HL-60 (cell line): ENCODE measurements around the gene SLC39A10.

Source experiments
- DNase-seq, 2 experiments: peaks; one replicate each; pipeline ENCODE4 v3.0.0-alpha.2; 2010 to 2020; ENCODE audit warnings: low read depth in 1 of 2, low spot score in 1 of 2
- H3K27ac ChIP-seq: fragments of 250-450 bp; sonication (Bioruptor Pico); replicated peaks from 2 replicates; pipeline ENCODE4 v1.5.1; 2020; ENCODE audit warnings: mild to moderate bottlenecking, moderate library complexity
- H3K27me3 ChIP-seq: fragments of 250-450 bp; sonication (Bioruptor Pico); 2 replicates; pipeline ENCODE4 v1.5.1; 2021; ENCODE audit warnings: mild to moderate bottlenecking, moderate library complexity; ENCODE audit not compliant: insufficient read depth, poor library complexity, severe bottlenecking
- H3K4me3 ChIP-seq: replicated peaks from 2 replicates; pipeline ENCODE4 v1.5.1; 2011; ENCODE audit warnings: mild to moderate bottlenecking, control low read depth, low read length; ENCODE audit not compliant: insufficient read depth
- GABPA ChIP-seq: IDR thresholded peaks from 2 replicates; pipeline ENCODE4 v1.6.1; 2012; ENCODE audit warnings: low read depth
- POLR2AphosphoS5 ChIP-seq: IDR thresholded peaks from 2 replicates; pipeline ENCODE4 v1.6.1; 2012; ENCODE audit warnings: low read depth
- REST ChIP-seq: IDR thresholded peaks from 2 replicates; pipeline ENCODE4 v1.6.1; 2012; ENCODE audit warnings: low read depth; ENCODE audit not compliant: insufficient replicate concordance
- SPI1 ChIP-seq: IDR thresholded peaks from 2 replicates; pipeline ENCODE4 v1.6.1; 2012; ENCODE audit warnings: low read depth, mild to moderate bottlenecking, borderline replicate concordance
- TF ChIP-seq, protein P1 (sequence below): IDR thresholded peaks from one replicate; pipeline ENCODE4 v1.5.1; 2011; ENCODE audit warnings: low read length, control low read depth, inconsistent platforms; ENCODE audit not compliant: insufficient read depth

Gene SLC39A10

DNA sequence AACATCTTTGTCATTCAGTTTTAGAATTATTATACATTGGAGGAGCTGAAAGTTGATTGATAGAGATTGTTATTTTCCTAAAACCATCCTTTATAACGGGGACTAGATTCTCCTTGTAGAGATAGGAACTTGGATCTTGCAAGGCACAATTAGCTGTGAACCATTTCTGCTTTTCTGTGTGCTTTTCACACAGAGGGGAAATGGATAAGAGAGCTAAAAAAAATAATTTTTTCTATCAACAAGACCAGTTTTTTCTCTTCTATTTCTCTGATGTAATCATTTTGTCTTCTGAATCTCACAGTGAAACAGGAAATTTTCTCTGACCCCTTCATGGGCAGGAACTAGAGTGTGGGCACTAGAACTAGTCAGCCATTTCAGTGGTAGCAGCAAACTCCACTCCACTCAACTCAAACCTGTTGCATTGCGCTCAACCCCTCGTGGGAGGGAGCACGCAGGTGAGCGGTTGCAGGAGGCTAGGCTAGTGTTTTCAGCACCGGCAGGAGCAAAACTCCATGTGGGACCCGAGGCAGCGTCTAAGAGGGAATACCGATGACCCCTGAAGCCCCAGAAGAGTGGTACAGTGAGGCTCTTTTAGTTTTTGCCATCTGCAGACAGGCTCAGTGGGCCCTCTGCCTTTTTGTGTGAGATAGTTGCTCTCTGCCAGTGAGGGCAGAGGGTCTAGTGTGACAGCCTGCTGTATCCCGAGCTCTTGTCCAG lies 24.0 kb upstream of the SLC39A10 start:
- no peak for TF ChIP-seq POLR2AphosphoS5
- peak; percentile 70 for TF ChIP-seq SPI1
- H3K27ac ChIP-seq: no peak overlapping the region
- no peaks in the 10 kb centered on the region for H3K27me3 ChIP-seq
- H3K4me3 ChIP-seq: no peak overlapping the region
- no peak for DNase-seq

DNA sequence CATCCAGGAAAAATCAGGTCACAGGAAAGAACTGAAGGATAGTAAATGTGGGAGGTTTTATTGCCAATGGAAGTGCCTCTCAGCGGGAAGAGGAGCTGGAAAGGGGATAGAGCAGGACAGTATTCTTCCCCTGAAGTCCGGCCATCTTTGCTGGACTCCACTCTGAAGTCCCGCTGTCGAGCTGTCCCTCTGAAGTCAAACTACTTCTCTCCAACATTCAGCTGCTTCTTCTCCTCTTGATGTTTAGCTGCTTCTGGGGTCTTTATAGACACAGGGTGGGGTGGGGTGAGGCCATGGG lies 23.5 kb upstream of the SLC39A10 start:
- no peak overlapping the region for H3K27ac ChIP-seq
- DNase-seq: no peak
- no peak overlapping the region for H3K4me3 ChIP-seq
- no peaks in the 10 kb centered on the region for H3K27me3 ChIP-seq
- TF ChIP-seq, protein P1, sequence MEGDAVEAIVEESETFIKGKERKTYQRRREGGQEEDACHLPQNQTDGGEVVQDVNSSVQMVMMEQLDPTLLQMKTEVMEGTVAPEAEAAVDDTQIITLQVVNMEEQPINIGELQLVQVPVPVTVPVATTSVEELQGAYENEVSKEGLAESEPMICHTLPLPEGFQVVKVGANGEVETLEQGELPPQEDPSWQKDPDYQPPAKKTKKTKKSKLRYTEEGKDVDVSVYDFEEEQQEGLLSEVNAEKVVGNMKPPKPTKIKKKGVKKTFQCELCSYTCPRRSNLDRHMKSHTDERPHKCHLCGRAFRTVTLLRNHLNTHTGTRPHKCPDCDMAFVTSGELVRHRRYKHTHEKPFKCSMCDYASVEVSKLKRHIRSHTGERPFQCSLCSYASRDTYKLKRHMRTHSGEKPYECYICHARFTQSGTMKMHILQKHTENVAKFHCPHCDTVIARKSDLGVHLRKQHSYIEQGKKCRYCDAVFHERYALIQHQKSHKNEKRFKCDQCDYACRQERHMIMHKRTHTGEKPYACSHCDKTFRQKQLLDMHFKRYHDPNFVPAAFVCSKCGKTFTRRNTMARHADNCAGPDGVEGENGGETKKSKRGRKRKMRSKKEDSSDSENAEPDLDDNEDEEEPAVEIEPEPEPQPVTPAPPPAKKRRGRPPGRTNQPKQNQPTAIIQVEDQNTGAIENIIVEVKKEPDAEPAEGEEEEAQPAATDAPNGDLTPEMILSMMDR: no peak
- TF ChIP-seq SPI1 (no peak), POLR2AphosphoS5 (no peak), REST (no peak), GABPA (no peak)

DNA sequence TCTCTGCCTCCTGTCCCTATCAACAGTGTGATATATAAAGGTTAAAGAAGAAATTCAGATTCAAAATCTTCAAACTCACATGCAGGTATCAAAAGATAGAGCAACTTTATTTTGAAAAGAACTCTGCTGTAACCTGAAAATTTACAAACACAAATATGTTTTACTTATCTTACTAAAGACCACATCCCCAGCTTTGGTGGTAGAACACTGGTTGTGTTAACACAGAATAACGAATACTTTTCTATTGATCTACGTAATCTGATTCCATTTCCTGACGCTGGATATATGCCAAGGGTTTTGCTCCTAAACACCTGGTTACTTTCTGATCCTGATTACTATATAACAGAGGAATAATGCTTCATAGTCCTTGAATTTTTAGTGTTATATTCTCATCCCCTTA lies 23.1 kb upstream of the SLC39A10 start:
- TF ChIP-seq POLR2AphosphoS5: no peak
- no peak for TF ChIP-seq SPI1
- no peak for TF ChIP-seq GABPA
- TF ChIP-seq REST: no peak
- TF ChIP-seq, protein P1: no peak
- no peak for DNase-seq
- H3K27me3 ChIP-seq: no peaks in the 10 kb centered on the region
- H3K27ac ChIP-seq: no peak overlapping the region
- H3K4me3 ChIP-seq: no peak overlapping the region

DNA sequence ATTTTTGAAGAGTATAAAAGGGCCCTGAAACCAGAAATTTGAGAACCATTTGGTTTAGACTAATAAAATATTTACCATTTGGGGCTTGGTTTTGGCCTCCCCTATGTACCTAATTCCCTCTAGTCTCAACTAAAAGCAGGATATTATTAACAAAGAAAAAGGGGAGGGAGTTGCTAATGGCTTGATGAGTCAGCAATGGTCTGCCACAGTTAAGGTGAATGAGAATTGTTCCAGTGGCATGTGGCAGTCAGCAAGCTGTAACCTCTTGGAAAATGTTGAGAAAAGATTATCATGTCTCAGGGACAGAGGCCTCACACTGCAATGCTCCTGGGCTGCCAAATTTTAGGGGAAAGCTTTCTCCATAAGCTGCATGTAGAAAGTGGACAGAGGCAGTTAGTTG lies 20.1 kb upstream of the SLC39A10 start:
- Histone ChIP-seq H3K27me3 (no peaks in the 10 kb centered on the region), H3K27ac (no peak overlapping the region), H3K4me3 (no peak overlapping the region)
- no peak for TF ChIP-seq SPI1
- TF ChIP-seq, protein P1: no peak
- no peak for TF ChIP-seq REST
- TF ChIP-seq GABPA: no peak
- TF ChIP-seq POLR2AphosphoS5: no peak
- no peak for DNase-seq
